Measurements from ENCODE around the gene UNC119B.

- TF ChIP-seq EP300 (IDR thresholded peaks at IDR 0.05) (peak in 1 of 2 donors; percentile 71), CTCF (IDR thresholded peaks at IDR 0.05) (no peak)
Observed at GRCh38 chr12:120710031-120710804, at the start of gene UNC119B.

Measured in tibial nerve (tissue), 4 donors.